Neural progenitor cell (in vitro differentiated cells): Measurements from ENCODE around the gene VAV2. TPM values are rescaled to one million over a fixed set of nuclear protein-coding genes. Genes with fewer than 3 reads are reported as not detected.

ENCODE experiments used
- DNase-seq: peaks from one replicate; pipeline ENCODE4 v3.0.0-alpha.2; 2016; ENCODE audit warnings: low spot score
- H2AFZ ChIP-seq: fragments of 200-600 bp; sonication (generic); replicated peaks from 2 replicates; pipeline ENCODE4 v1.6.1; 2016; ENCODE audit warnings: antibody characterized with exemption
- H3F3A ChIP-seq: fragments of 200-600 bp; sonication (generic); 2 replicates; pipeline ENCODE4 v1.6.1; 2016; ENCODE audit warnings: antibody characterized with exemption, low read depth
- H3K27ac ChIP-seq: fragments of 200-600 bp; sonication (generic); 2 replicates; pipeline ENCODE4 v1.5.1; 2016; ENCODE audit warnings: mild to moderate bottlenecking
- H3K27me3 ChIP-seq: fragments of 200-600 bp; sonication (generic); 2 replicates; pipeline ENCODE4 v1.6.1; 2016; ENCODE audit warnings: mild to moderate bottlenecking, moderate library complexity
- H3K36me3 ChIP-seq: fragments of 200-600 bp; sonication (generic); 2 replicates; pipeline ENCODE4 v1.5.1; 2016
- H3K4me1 ChIP-seq: fragments of 200-600 bp; sonication (generic); 2 replicates; pipeline ENCODE4 v1.6.1; 2016; ENCODE audit warnings: mixed run types
- H3K4me2 ChIP-seq: fragments of 200-600 bp; sonication (generic); 2 replicates; pipeline ENCODE4 v1.6.1; 2016
- H3K4me3 ChIP-seq: fragments of 200-600 bp; sonication (generic); 2 replicates; pipeline ENCODE4 v1.5.1; 2016
- H3K79me2 ChIP-seq: fragments of 200-600 bp; sonication (generic); 2 replicates; pipeline ENCODE4 v1.6.1; 2016; ENCODE audit warnings: low read depth
- H3K9ac ChIP-seq: fragments of 200-600 bp; sonication (generic); 2 replicates; pipeline ENCODE4 v1.6.1; 2016
- H3K9me3 ChIP-seq: fragments of 200-600 bp; sonication (generic); 2 replicates; pipeline ENCODE4 v1.5.1; 2016; ENCODE audit warnings: low read depth
- H4K20me1 ChIP-seq: fragments of 200-600 bp; sonication (generic); 2 replicates; pipeline ENCODE4 v1.6.1; 2016; ENCODE audit warnings: low read depth
- H3K27ac Mint-ChIP-seq: 3 replicates; pipeline ENCODE4 v1.8.0; 2021; ENCODE audit warnings: mixed read lengths
- H3K27me3 Mint-ChIP-seq: 2 replicates; pipeline ENCODE4 v1.8.0; 2022; ENCODE audit warnings: low read depth, mild to moderate bottlenecking, inconsistent platforms, moderate library complexity, mixed read lengths; ENCODE audit not compliant: insufficient read depth
- H3K36me3 Mint-ChIP-seq: 3 replicates; pipeline ENCODE4 v1.8.0; 2021; ENCODE audit warnings: mixed read lengths
- H3K4me1 Mint-ChIP-seq: 3 replicates; pipeline ENCODE4 v1.8.0; 2021; ENCODE audit warnings: mixed read lengths
- H3K4me3 Mint-ChIP-seq: 3 replicates; pipeline ENCODE4 v1.8.0; 2021; ENCODE audit warnings: mild to moderate bottlenecking, moderate library complexity, mixed read lengths
- H3K9me3 Mint-ChIP-seq: 3 replicates; pipeline ENCODE4 v1.8.0; 2020; ENCODE audit warnings: mixed read lengths
- EZH2 ChIP-seq: fragments of 200-600 bp; sonication (generic); IDR thresholded peaks from 2 replicates; pipeline ENCODE4 v1.6.1; 2017; ENCODE audit warnings: antibody characterized with exemption, mild to moderate bottlenecking, moderate library complexity
- EZH2phosphoT487 ChIP-seq: fragments of 200-600 bp; sonication (generic); IDR thresholded peaks from 2 replicates; pipeline ENCODE4 v1.6.1; 2017; ENCODE audit warnings: antibody characterized with exemption
- total RNA-seq: library from RNA; depleted of rRNA; stranded (reverse); fragments of >200 nt; gene quantifications from 2 replicates; pipeline ENCODE4 v1.2.3, GENCODE V29; 2015; ENCODE audit warnings: low replicate concordance
- TF ChIP-seq, protein P1 (sequence below): fragments of 200-600 bp; sonication (generic); IDR thresholded peaks from 2 replicates; pipeline ENCODE4 v1.5.1; 2017; ENCODE audit warnings: antibody characterized with exemption, mild to moderate bottlenecking

The VAV2 gene
- total RNA-seq, 1 donor from 2014 or later, result 12.9 TPM

DNA sequence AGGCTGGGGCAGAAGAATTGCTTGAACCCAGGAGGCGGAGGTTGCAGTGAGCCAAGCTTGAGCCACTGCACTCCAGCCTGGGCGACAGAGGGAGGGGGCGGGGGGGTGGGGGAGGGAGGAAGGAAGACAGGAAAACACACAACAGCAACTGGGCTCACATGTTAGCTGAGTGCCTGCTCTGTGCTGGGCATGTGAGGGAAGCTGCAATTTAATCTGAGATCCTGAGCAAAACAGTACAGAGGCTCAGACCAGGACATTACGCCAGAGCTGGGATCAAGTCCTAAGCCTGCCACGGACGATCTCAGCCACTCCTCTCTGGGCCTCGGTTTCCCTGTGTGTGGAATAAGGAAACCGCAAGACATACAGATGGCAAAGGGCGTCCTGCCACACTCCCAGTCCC lies 119.1 kb downstream of the VAV2 start:
- Histone ChIP-seq H2AFZ (no peak overlapping the region), H4K20me1 (peaks cover 51% of the 10 kb centered on the region), H3K36me3 (no peaks in the 10 kb centered on the region), H3K4me2 (no peak overlapping the region), H3K9me3 (no peaks in the 10 kb centered on the region), H3K4me3 (no peak overlapping the region), H3K27me3 (no peaks in the 10 kb centered on the region), H3K9ac (no peak overlapping the region), H3K79me2 (peaks cover 57% of the 10 kb centered on the region), H3K27ac (no peak overlapping the region), H3K4me1 (peaks cover 17% of the 10 kb centered on the region), H3F3A (no peaks in the 10 kb centered on the region)
- Mint-ChIP-seq H3K4me3 (no peak overlapping the region), H3K27ac (no peak overlapping the region), H3K36me3 (peaks cover 13% of the 10 kb centered on the region), H3K4me1 (peaks cover 51% of the 10 kb centered on the region), H3K9me3 (no peaks in the 10 kb centered on the region), H3K27me3 (peaks cover 10% of the 10 kb centered on the region)
- DNase-seq, result no peak
- TF ChIP-seq EZH2phosphoT487, result no peak
- TF ChIP-seq, protein P1, sequence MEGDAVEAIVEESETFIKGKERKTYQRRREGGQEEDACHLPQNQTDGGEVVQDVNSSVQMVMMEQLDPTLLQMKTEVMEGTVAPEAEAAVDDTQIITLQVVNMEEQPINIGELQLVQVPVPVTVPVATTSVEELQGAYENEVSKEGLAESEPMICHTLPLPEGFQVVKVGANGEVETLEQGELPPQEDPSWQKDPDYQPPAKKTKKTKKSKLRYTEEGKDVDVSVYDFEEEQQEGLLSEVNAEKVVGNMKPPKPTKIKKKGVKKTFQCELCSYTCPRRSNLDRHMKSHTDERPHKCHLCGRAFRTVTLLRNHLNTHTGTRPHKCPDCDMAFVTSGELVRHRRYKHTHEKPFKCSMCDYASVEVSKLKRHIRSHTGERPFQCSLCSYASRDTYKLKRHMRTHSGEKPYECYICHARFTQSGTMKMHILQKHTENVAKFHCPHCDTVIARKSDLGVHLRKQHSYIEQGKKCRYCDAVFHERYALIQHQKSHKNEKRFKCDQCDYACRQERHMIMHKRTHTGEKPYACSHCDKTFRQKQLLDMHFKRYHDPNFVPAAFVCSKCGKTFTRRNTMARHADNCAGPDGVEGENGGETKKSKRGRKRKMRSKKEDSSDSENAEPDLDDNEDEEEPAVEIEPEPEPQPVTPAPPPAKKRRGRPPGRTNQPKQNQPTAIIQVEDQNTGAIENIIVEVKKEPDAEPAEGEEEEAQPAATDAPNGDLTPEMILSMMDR, result no peak
- TF ChIP-seq EZH2, result no peak

DNA sequence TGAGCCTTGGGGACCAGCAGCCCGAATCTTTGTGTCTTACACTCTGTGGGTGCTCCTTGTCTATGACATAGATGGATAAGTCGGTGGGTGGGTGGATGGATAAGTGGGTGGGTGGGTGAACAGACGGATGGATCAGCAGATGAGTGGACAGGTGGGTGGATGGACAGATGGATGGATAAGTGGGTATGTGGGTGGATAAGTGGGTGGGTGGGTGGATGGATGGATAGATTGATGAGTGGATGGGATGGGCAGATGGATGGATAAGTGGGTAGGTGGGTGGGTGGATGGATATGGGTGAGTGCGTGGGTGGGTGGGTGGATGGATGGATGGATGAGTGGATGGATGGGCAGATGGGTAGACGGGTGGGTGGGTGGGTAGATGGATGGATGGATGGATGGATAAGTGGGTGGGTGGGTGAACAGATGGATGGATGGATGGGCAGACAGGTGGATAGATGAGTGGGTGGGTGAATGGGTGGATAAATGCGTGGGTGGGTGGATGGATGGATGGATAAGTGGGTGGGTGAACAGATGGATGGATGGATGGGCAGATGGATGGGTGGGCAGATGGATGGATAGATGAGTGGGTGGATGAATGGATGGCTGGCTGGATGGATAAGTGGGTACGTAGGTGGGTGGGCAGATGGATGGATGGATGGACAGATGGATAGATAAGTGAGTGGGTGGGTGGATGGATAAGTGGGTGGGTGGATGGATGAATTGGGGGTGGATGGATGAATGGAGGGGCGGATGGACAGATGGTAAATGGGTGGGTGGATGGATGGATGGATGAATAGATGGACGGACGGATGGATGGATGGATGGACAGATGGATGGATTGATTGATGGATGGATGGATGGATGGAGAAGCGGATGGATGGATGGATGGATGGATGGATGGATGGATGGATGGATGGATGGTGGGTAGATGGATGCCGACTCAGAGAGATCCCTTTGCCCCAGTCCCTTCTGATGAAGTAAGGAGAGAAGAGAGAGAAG lies 121.2 kb downstream of the VAV2 start:
- H3K4me3 Mint-ChIP-seq, result no peak overlapping the region
- peaks cover 59% of the 10 kb centered on the region for H3K79me2 ChIP-seq
- peaks cover 13% of the 10 kb centered on the region for H3K36me3 Mint-ChIP-seq
- H3K9me3 ChIP-seq, result no peaks in the 10 kb centered on the region
- TF ChIP-seq, protein P1, result no peak
- TF ChIP-seq EZH2phosphoT487 (no peak), EZH2 (no peak)
- H3K4me1 Mint-ChIP-seq, result peaks cover 33% of the 10 kb centered on the region
- peak overlapping the region; percentile 63 for H3K27ac Mint-ChIP-seq
- no peak overlapping the region for H3K4me2 ChIP-seq
- no peak for DNase-seq
- H4K20me1 ChIP-seq, result peaks cover 33% of the 10 kb centered on the region
- peaks cover 7% of the 10 kb centered on the region for H3K4me1 ChIP-seq
- no peak overlapping the region for H2AFZ ChIP-seq
- peaks cover 10% of the 10 kb centered on the region for H3K27me3 Mint-ChIP-seq
- H3F3A ChIP-seq, result no peaks in the 10 kb centered on the region
- H3K9me3 Mint-ChIP-seq, result peaks cover 3% of the 10 kb centered on the region
- H3K27ac ChIP-seq, result no peak overlapping the region
- H3K9ac ChIP-seq, result no peak overlapping the region
- H3K4me3 ChIP-seq, result no peak overlapping the region
- no peaks in the 10 kb centered on the region for H3K36me3 ChIP-seq
- no peaks in the 10 kb centered on the region for H3K27me3 ChIP-seq

DNA sequence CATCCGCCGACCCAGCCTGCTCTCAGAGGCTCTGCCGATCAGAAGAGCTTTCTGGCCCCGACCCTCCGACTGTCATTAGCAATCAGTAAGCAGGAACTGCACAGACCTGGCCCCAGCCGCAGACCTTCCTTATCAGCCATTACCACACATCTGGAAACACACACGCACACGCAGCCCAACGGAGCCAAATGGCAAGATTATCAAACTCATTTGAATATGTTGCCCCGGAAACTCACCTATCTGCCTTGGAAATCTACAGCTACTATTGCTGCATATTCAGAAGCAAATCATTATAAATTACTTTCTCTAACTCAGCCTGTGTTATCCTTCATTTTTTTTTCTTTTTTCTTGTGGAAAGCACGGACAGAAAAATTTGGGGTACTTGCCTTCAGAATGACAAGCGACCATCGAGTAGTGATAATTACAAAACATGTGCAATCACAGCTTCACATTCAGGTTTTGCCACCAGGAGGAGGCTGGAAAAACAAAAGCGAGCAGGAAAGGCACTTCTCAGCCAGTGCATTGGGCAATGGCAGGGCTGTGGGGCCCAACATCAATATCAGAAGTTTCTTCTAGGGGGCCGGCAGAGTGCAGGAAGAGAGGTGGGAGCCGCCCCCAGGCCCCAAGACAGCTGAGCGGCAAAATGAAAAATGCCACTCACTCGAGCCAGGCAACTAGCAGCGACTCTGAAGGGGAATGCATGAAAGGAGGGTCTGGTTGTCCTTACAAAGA lies 122.3 kb downstream of the VAV2 start:
- Histone ChIP-seq H3F3A (no peaks in the 10 kb centered on the region), H3K4me3 (no peak overlapping the region), H4K20me1 (peaks cover 22% of the 10 kb centered on the region), H2AFZ (no peak overlapping the region), H3K79me2 (peaks cover 56% of the 10 kb centered on the region), H3K36me3 (no peaks in the 10 kb centered on the region), H3K27me3 (no peaks in the 10 kb centered on the region), H3K9me3 (no peaks in the 10 kb centered on the region), H3K9ac (no peak overlapping the region), H3K4me1 (no peaks in the 10 kb centered on the region), H3K4me2 (no peak overlapping the region), H3K27ac (no peak overlapping the region)
- no peak overlapping the region for H3K4me3 Mint-ChIP-seq
- H3K4me1 Mint-ChIP-seq, result peaks cover 26% of the 10 kb centered on the region
- peak overlapping the region; percentile 63 for H3K27ac Mint-ChIP-seq
- DNase-seq, result no peak
- peaks cover 10% of the 10 kb centered on the region for H3K27me3 Mint-ChIP-seq
- TF ChIP-seq, protein P1, result no peak
- TF ChIP-seq EZH2, result no peak
- no peak for TF ChIP-seq EZH2phosphoT487
- peaks cover 18% of the 10 kb centered on the region for H3K36me3 Mint-ChIP-seq
- H3K9me3 Mint-ChIP-seq, result peaks cover 9% of the 10 kb centered on the region
